ENCODE results near the gene DDX1.

DDX1 gene

GRCh38 chr2:15628899-15629855, 37.5 kb downstream of the DDX1 start:
- no peak for DNase-seq (ENCODE audit: extremely low read depth, low read depth)
- TF ChIP-seq CTCF (IDR thresholded peaks at IDR 0.05; ENCODE audit: low read depth, low read length), result no peak

GRCh38 chr2:15630121-15630977, 38.7 kb downstream of the DDX1 start:
- DNase-seq (ENCODE audit: extremely low read depth, low read depth), result no peak
- no peak for TF ChIP-seq CTCF (IDR thresholded peaks at IDR 0.05; ENCODE audit: low read depth, low read length)

GRCh38 chr2:15630978-15631719, 39.5 kb downstream of the DDX1 start:
- TF ChIP-seq CTCF (IDR thresholded peaks at IDR 0.05; ENCODE audit: low read depth, low read length), result no peak
- DNase-seq (ENCODE audit: extremely low read depth, low read depth), result no peak

GRCh38 chr2:15631883-15632282, 40.2 kb downstream of the DDX1 start:
- DNase-seq (ENCODE audit: extremely low read depth, low read depth), result no peak
- TF ChIP-seq CTCF (IDR thresholded peaks at IDR 0.05; ENCODE audit: low read depth, low read length), result no peak

- TF ChIP-seq CTCF (IDR thresholded peaks at IDR 0.05; ENCODE audit: low read depth, low read length), result no peak
- no peak for DNase-seq (ENCODE audit: extremely low read depth, low read depth)
Measured at GRCh38 chr2:15633043-15633970, 41.6 kb downstream of the DDX1 start.

GRCh38 chr2:15633971-15634346, 42.3 kb downstream of the DDX1 start:
- no peak for TF ChIP-seq CTCF (IDR thresholded peaks at IDR 0.05; ENCODE audit: low read depth, low read length)
- DNase-seq (ENCODE audit: extremely low read depth, low read depth), result no peak
